H9 (cell line): ENCODE data around the gene TAF5L. TPM values are rescaled to one million over a fixed set of nuclear protein-coding genes. Genes with fewer than 3 reads are reported as not detected.

Experiments
- DNase-seq: peaks from one replicate; pipeline ENCODE4 v3.0.0-alpha.2; 2017
- H2AFZ ChIP-seq: one replicate; pipeline ENCODE4 v1.6.1; 2013; ENCODE audit warnings: mild to moderate bottlenecking, low read length, control low read depth, moderate library complexity
- H2AK5ac ChIP-seq: 2 replicates; pipeline ENCODE4 v1.6.1; 2013; ENCODE audit warnings: low read length, control low read depth, mixed read lengths; ENCODE audit not compliant: insufficient read length
- H2BK120ac ChIP-seq: one replicate; pipeline ENCODE4 v1.6.1; 2013; ENCODE audit warnings: low read depth, mild to moderate bottlenecking, low read length, control low read depth, inconsistent platforms; ENCODE audit not compliant: poor library complexity, severe bottlenecking
- H2BK12ac ChIP-seq: 2 replicates; pipeline ENCODE4 v1.6.1; 2013; ENCODE audit warnings: low read length, control low read depth, mixed read lengths, low read depth; ENCODE audit not compliant: insufficient read length
- H2BK15ac ChIP-seq: 2 replicates; pipeline ENCODE4 v1.6.1; 2013; ENCODE audit warnings: low read depth, low read length, control low read depth
- H2BK20ac ChIP-seq: one replicate; pipeline ENCODE4 v1.6.1; 2013; ENCODE audit warnings: low read depth, mild to moderate bottlenecking, low read length, control low read depth, inconsistent platforms; ENCODE audit not compliant: poor library complexity, severe bottlenecking
- H2BK5ac ChIP-seq: 2 replicates; pipeline ENCODE4 v1.6.1; 2013; ENCODE audit warnings: low read length, control low read depth, mixed read lengths; ENCODE audit not compliant: insufficient read length
- H3K14ac ChIP-seq: 2 replicates; pipeline ENCODE4 v1.6.1; 2013; ENCODE audit warnings: low read length, control low read depth; ENCODE audit not compliant: insufficient read depth
- H3K18ac ChIP-seq: 2 replicates; pipeline ENCODE4 v1.6.1; 2013; ENCODE audit warnings: low read depth, mild to moderate bottlenecking, mixed read lengths, low read length, control low read depth; ENCODE audit not compliant: insufficient read length
- H3K23ac ChIP-seq: 2 replicates; pipeline ENCODE4 v1.6.1; 2013; ENCODE audit warnings: low read length, control low read depth, mixed read lengths, low read depth; ENCODE audit not compliant: insufficient read length
- H3K23me2 ChIP-seq: 2 replicates; pipeline ENCODE4 v1.6.1; 2013; ENCODE audit warnings: low read depth, mild to moderate bottlenecking, mixed read lengths, low read length, control low read depth; ENCODE audit not compliant: insufficient read length, poor library complexity, severe bottlenecking
- H3K27ac ChIP-seq: 2 replicates; pipeline ENCODE4 v1.5.1; 2013; ENCODE audit warnings: low read length, control low read depth, mixed read lengths, low read depth; ENCODE audit not compliant: insufficient read length
- H3K27me3 ChIP-seq: 2 replicates; pipeline ENCODE4 v1.6.1; 2013; ENCODE audit warnings: low read length, control low read depth, inconsistent platforms; ENCODE audit not compliant: insufficient read depth
- H3K4ac ChIP-seq: 2 replicates; pipeline ENCODE4 v1.6.1; 2013; ENCODE audit warnings: low read depth, mild to moderate bottlenecking, control low read depth, inconsistent platforms, low read length, moderate library complexity
- H3K4me1 ChIP-seq: 2 replicates; pipeline ENCODE4 v1.6.1; 2013; ENCODE audit warnings: low read length, control low read depth, inconsistent platforms; ENCODE audit not compliant: insufficient read depth
- H3K4me2 ChIP-seq: 2 replicates; pipeline ENCODE4 v1.6.1; 2013; ENCODE audit warnings: low read length, control low read depth, mixed read lengths; ENCODE audit not compliant: insufficient read length, insufficient read depth
- H3K56ac ChIP-seq: 2 replicates; pipeline ENCODE4 v1.6.1; 2013; ENCODE audit warnings: low read depth, mild to moderate bottlenecking, mixed read lengths, low read length, control low read depth; ENCODE audit not compliant: insufficient read length
- H3K79me1 ChIP-seq: 2 replicates; pipeline ENCODE4 v1.6.1; 2013; ENCODE audit warnings: low read depth, mild to moderate bottlenecking, moderate library complexity, low read length, control low read depth, inconsistent platforms; ENCODE audit not compliant: insufficient read depth, poor library complexity, severe bottlenecking
- H3K79me2 ChIP-seq: 2 replicates; pipeline ENCODE4 v1.6.1; 2013; ENCODE audit warnings: low read length, control low read depth, inconsistent platforms; ENCODE audit not compliant: insufficient read depth
- H3K9ac ChIP-seq: 2 replicates; pipeline ENCODE4 v1.6.1; 2013; ENCODE audit warnings: low read length, control low read depth, mixed read lengths; ENCODE audit not compliant: insufficient read length; ENCODE audit errors: extremely low read depth
- H3K9me3 ChIP-seq: one replicate; pipeline ENCODE4 v1.6.1; 2013; ENCODE audit warnings: low read depth, low read length, inconsistent platforms; ENCODE audit not compliant: control insufficient read depth
- H3T11ph ChIP-seq: one replicate; pipeline ENCODE4 v1.6.1; 2013; ENCODE audit warnings: mild to moderate bottlenecking, low read length, control low read depth, inconsistent platforms
- H4K20me1 ChIP-seq: one replicate; pipeline ENCODE4 v1.6.1; 2013; ENCODE audit not compliant: control insufficient read depth, insufficient read length, insufficient read depth
- H4K5ac ChIP-seq: 2 replicates; pipeline ENCODE4 v1.6.1; 2013; ENCODE audit warnings: low read depth, mild to moderate bottlenecking, mixed read lengths, low read length, control low read depth; ENCODE audit not compliant: insufficient read length
- H4K8ac ChIP-seq: replicated peaks from 2 replicates; pipeline ENCODE4 v1.6.1; 2013; ENCODE audit warnings: low read length, control low read depth, mixed read lengths, low read depth; ENCODE audit not compliant: insufficient read length
- H4K91ac ChIP-seq: 2 replicates; pipeline ENCODE4 v1.6.1; 2013; ENCODE audit warnings: low read depth, mild to moderate bottlenecking, moderate library complexity, mixed read lengths, low read length, control low read depth; ENCODE audit not compliant: insufficient read length
- H3K27ac Mint-ChIP-seq, 3 experiments: 2 replicates in 2 of 3; 3 replicates in 1 of 3; pipeline ENCODE4 v1.8.0; 2020 to 2021; ENCODE audit warnings: mixed read lengths in 3 of 3, mild to moderate bottlenecking in 1 of 3, moderate library complexity in 1 of 3
- H3K27me3 Mint-ChIP-seq: 2 replicates; pipeline ENCODE4 v1.8.0; 2021; ENCODE audit warnings: low read depth, mild to moderate bottlenecking, moderate library complexity, mixed read lengths
- H3K36me3 Mint-ChIP-seq, 3 experiments: 2 replicates in 2 of 3; 3 replicates in 1 of 3; pipeline ENCODE4 v1.8.0; 2020 to 2021; ENCODE audit warnings: low read depth in 3 of 3, mixed read lengths in 3 of 3; ENCODE audit not compliant: insufficient read depth in 1 of 3
- H3K4me1 Mint-ChIP-seq, 2 experiments: 2 replicates each; pipeline ENCODE4 v1.8.0; 2020; ENCODE audit warnings: mixed read lengths in 2 of 2
- H3K4me3 Mint-ChIP-seq, 2 experiments: 2 replicates in 1 of 2; 3 replicates in 1 of 2; pipeline ENCODE4 v1.8.0; 2020 to 2021; ENCODE audit warnings: mild to moderate bottlenecking in 2 of 2, mixed read lengths in 2 of 2, moderate library complexity in 1 of 2
- H3K9me3 Mint-ChIP-seq, 2 experiments: 2 replicates in 1 of 2; 3 replicates in 1 of 2; pipeline ENCODE4 v1.8.0; 2020; ENCODE audit warnings: mild to moderate bottlenecking in 2 of 2, mixed read lengths in 2 of 2, moderate library complexity in 1 of 2
- CTCF ChIP-seq: fragments of 200-600 bp; sonication (generic); conservative IDR thresholded peaks from 3 replicates; pipeline ENCODE4 v1.8.0; 2021; ENCODE audit warnings: antibody characterized with exemption, mild to moderate bottlenecking
- WGBS: extraction: QIAGEN DNeasy Blood & Tissue Kit; methylation state at CpG from one replicate; pipeline ENCODE4 v1.1.7; 2013; ENCODE audit warnings: missing lambda C conversion rate, low lambda C conversion rate, mixed read lengths; ENCODE audit not compliant: insufficient read length; ENCODE audit errors: extremely low coverage; 5-methylcytosine and 5-hydroxymethylcytosine counted together
- total RNA-seq: library from RNA; stranded (reverse); gene quantifications from 2 replicates; pipeline ENCODE4 v1.2.1, GENCODE V29; 2021

TAF5L gene
- total RNA-seq, 1 experiment from 2014 or later: 30.3 TPM

DNA sequence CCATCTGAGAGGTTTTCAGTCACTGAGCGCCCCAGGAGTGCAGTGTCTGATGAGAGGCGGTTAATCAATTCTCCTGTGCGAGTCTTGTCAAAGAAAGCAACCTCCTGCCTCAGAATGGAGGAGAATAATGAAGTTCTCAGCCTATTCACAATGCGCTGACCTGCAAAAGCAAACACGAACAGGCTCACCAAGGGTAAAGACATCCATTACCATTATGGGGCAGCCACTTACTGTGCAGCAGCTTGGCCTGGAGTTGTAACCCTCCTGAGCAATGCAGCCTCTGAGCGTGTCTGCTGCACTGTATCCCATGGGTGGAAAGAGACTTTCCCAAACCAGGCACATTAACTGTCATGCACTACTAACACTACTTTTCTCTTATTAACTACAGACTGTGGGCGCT lies 78.4 kb downstream of the TAF5L start:
- no peaks in the 10 kb centered on the region for H3K23me2 ChIP-seq
- H4K91ac ChIP-seq: no peak overlapping the region
- H3T11ph ChIP-seq: no peak overlapping the region
- H2AK5ac ChIP-seq: no peak overlapping the region
- H3K27ac ChIP-seq: no peak overlapping the region
- H3K4ac ChIP-seq: no peak overlapping the region
- peaks cover 9 to 37% (median 30%) of the 10 kb centered on the region in 3 experiments; a peak in 5 of 7 replicates for H3K36me3 Mint-ChIP-seq
- peaks cover 2% of the 10 kb centered on the region in 2 experiments; a peak in 3 of 4 replicates for H3K4me1 Mint-ChIP-seq
- H3K56ac ChIP-seq: no peak overlapping the region
- H2AFZ ChIP-seq: no peak overlapping the region
- no peak overlapping the region for H2BK12ac ChIP-seq
- H3K9me3 Mint-ChIP-seq: no peaks in the 10 kb centered on the region
- H4K5ac ChIP-seq: no peak overlapping the region
- H2BK15ac ChIP-seq: no peak overlapping the region
- no peak overlapping the region for H3K9ac ChIP-seq
- no CpG with 5 or more reads among the region's 7 CpGs for WGBS
- H4K8ac ChIP-seq: no peak overlapping the region
- H3K79me2 ChIP-seq: no peaks in the 10 kb centered on the region
- H3K79me1 ChIP-seq: no peaks in the 10 kb centered on the region
- no peak overlapping the region for H3K23ac ChIP-seq
- no peak overlapping the region for H3K18ac ChIP-seq
- H2BK120ac ChIP-seq: no peak overlapping the region
- no peaks in the 10 kb centered on the region for H3K27me3 ChIP-seq
- H3K27ac Mint-ChIP-seq: no peak overlapping the region
- H2BK5ac ChIP-seq: no peak overlapping the region
- no peak overlapping the region for H3K4me3 Mint-ChIP-seq
- DNase-seq: no peak
- H3K14ac ChIP-seq: no peak overlapping the region
- H3K27me3 Mint-ChIP-seq: no peaks in the 10 kb centered on the region
- no peaks in the 10 kb centered on the region for H4K20me1 ChIP-seq
- no peak overlapping the region for H3K4me2 ChIP-seq
- H2BK20ac ChIP-seq: no peak overlapping the region
- no peaks in the 10 kb centered on the region for H3K9me3 ChIP-seq
- H3K4me1 ChIP-seq: no peaks in the 10 kb centered on the region
- TF ChIP-seq CTCF: no peak
